CD4-positive, alpha-beta T cell treated with Interleukin-4 for 4 hours (primary cell): Measurements from ENCODE around the gene SPATA31D1.
"Not testable (repeated sequence)": the region's sequence is repeated elsewhere in the genome, so short reads cannot be mapped to it uniquely, and the experiment has no call there.

Experiments used
- DNase-seq: peaks from one replicate; pipeline ENCODE4 v3.0.0-alpha.2; 2020

SPATA31D1 gene

GRCh38 chr9:81988472-81988871, at the start of gene SPATA31D1:
Gene SPATA31D1, plus strand, starts transcription at chr9:81988772. Its CDS starts 47 bp downstream, at chr9:81988819.
- not testable (repeated sequence) for DNase-seq

GRCh38 chr9:81943393-81943792, 45.2 kb upstream of the SPATA31D1 start, which contains the start of gene SPATA31D3:
Gene SPATA31D3, plus strand, starts transcription at chr9:81943500. Its CDS starts 86 bp downstream, at chr9:81943586.
- DNase-seq = not testable (repeated sequence)

DNA sequence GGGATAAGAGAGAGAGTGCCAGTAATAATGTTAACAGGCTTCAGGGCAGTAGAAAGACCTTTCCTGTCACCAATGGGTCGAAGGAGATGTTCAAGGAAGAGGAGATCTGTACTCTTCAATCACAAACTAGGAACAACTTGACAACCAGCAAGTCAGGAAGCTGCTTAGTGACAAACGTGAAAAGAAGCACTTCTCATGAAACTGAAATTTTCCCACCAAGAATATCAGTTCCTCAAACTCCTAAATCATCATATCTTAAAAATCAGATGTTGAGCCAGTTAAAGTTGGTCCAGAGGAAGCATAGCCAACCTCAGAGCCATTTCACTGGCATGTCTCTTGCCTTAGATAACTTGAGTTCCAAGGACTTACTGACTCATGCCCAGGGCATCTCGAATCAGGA, 39.9 kb upstream of the SPATA31D1 start:
- not testable (repeated sequence) for DNase-seq

- DNase-seq = no peak
Measured at GRCh38 chr9:81953096-81953495, 35.5 kb upstream of the SPATA31D1 start.

- no peak for DNase-seq
Measured at GRCh38 chr9:81955625-81956024, 32.9 kb upstream of the SPATA31D1 start.

DNA sequence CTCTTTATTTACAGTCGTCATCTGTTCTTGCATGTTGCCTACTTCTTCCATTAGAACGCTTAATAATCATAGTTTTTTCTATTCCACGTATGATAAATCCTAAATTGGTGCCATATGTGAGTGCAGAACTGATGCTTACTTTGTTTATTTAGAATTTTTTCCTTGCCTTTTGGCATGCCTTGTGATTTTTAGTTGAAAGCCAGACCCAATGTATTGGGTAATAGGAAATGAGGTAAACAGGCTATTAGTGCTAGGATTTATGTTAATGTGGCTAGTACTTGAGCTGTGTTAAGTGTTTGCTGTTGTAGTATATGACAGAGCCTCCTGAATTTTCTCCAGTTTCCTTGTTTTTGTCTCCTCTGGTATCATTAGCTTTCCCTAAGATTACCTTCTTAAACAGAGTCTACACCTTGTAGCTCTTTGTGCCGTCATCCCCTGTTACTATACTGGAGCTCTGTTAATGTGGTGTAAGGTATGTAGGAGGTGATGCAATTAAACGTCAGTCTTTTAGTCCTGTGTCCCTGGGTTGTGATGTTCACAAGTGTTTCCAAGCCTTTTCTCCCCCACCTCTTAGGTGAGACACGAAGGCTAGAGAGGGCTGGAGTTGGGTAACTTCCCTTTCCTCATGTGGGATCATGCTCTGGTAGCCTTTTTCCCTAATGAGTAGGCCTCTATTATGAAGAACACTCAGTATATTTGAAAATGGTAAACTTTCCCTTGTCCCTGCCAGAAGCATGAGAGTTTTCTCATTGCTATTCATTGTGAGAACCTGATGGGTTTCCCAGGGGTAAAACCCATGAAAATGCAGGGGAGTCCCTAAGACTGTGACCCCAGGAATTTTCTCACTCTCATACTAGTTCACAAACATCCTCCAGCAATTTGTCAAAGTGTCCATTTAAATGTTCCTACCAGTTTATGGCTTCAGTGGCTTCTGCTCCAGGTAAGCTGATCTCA, 24.1 kb upstream of the SPATA31D1 start:
- DNase-seq = no peak

DNA sequence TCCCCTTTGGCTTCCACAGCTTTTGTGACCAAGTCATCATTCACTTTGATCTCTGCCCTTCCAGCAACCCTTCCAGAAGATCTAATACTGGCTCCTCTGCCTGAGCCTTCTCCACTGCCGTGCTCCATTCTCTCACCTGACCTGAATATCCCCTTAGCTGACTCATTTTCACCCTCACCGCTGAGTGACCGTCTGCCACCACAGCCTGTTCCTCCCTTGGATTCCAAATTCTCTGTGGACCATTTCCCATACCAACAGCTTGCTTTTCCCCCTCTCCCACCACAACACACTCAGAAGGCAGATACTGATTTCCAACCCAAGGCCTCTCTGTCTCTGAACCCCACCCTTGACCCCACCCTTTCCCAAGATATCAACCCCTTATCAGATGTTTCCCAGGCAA, 20.5 kb upstream of the SPATA31D1 start:
- no peak for DNase-seq

- no peak for DNase-seq
Measured at GRCh38 chr9:81969971-81970370, 18.6 kb upstream of the SPATA31D1 start.

- no peak for DNase-seq
Measured at GRCh38 chr9:81971727-81972126, 16.8 kb upstream of the SPATA31D1 start.

DNA sequence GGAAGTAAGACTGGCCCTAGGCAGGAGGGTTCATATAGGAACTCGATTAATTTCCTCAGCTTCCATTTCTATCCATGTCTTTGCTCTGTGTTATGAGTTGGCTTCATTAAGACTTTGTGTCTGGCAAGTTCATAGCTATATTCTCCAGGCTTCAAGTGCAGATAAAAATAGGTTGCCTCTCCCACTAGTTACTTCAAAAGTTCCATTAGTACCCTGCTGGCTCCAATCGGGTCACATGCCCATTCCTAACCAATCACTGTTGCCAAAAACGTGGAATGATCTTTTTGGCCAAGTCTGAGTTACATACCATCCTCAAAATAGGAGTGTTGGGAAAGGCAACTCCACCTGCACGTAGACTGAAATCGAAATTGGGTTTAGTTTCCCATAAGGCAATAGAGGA, 13.8 kb upstream of the SPATA31D1 start:
- DNase-seq = no peak

DNA sequence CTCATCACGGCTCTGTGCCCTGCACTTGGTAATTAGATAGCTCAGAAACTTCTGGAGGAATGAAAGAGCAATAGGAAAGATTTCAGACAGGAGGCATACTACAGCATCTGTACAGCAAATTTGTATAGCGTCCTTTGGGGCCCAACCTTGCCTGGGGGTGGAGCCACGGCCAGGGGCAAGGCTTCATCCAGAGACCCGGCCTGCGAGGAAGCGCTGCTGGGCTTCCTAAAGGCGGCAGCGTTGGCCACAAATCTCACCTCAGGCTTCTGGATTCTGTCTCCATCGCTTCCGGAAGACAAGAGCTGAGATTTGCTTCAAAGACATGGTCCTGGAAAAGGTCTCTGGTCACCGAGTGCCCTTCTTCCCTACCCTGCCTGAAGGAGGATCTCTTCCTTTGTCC, 12.2 kb upstream of the SPATA31D1 start:
- no peak for DNase-seq

GRCh38 chr9:81979196-81979595, 9.4 kb upstream of the SPATA31D1 start:
- no peak for DNase-seq

GRCh38 chr9:81980568-81980967, 8.0 kb upstream of the SPATA31D1 start:
- DNase-seq = no peak

DNA sequence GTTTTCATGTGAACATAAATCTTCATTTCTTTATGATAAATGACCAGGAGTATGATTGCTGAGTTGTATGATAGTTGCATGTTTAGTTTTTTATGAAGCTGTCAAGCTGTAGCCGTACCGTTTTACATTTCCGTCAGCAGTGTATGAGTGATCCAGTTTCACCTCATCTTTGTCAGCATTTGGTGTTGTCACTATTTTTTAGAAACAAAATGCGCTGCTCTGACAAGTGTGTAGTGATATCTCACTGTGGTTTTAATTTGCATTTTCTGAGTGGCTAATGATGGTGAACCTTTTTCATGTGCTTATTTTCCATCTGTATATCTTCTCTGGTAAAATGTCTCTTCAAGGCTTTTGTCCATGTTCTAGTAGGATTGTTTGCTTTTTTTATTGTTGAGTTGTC, 6.7 kb upstream of the SPATA31D1 start:
- DNase-seq = no peak

- no peak for DNase-seq
Measured at GRCh38 chr9:81984928-81985327, 3.6 kb upstream of the SPATA31D1 start.

DNA sequence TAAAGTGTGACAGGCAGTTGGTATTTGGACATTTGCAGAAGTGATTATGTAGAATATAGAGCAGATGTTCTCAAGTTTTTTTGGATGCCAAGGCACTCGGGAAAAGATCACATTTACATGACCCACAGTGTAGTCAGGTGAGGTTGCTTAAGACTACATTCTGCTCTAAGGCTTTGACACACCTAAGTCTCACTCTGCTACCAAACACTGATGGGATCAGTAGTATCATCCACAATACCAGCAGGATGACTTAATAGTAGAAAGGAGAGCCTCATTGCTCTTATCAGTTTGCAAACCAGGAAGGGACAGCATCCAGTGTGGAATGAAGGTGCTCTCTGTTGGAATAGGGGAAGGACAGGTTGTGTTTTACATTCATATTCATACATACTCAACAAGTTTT, 2.5 kb upstream of the SPATA31D1 start:
- no peak for DNase-seq

GRCh38 chr9:81989700-81990099, 1.1 kb downstream of the SPATA31D1 start:
- DNase-seq = no peak

GRCh38 chr9:81993656-81994055, 5.1 kb downstream of the SPATA31D1 start:
- no peak for DNase-seq

- DNase-seq = no peak
Measured at GRCh38 chr9:81999806-82000205, 11.2 kb downstream of the SPATA31D1 start.

GRCh38 chr9:82010711-82011110, 22.1 kb downstream of the SPATA31D1 start:
- no peak for DNase-seq

- no peak for DNase-seq
Measured at GRCh38 chr9:82011133-82011532, 22.6 kb downstream of the SPATA31D1 start.

- DNase-seq = no peak
Measured at GRCh38 chr9:82012276-82012675, 23.7 kb downstream of the SPATA31D1 start.

DNA sequence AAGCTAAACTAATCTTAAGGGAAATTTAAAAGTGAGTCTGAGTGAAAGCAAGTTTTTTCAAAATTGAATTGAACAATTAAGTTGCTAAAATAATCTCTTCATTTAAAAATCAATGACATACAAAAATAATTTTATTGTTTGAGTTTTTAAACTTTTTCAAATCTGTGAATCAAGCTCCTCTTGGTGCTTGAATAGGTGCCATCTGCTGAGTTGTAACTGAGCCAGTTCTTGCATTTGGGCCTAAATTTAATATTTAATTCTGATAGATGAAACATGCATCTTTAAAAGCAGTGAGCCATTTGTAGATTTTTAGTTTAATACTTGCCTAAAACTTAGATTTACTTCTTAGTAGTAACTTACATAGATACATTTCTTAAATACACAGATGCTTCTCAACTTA, 31.8 kb downstream of the SPATA31D1 start:
- no peak for DNase-seq

DNA sequence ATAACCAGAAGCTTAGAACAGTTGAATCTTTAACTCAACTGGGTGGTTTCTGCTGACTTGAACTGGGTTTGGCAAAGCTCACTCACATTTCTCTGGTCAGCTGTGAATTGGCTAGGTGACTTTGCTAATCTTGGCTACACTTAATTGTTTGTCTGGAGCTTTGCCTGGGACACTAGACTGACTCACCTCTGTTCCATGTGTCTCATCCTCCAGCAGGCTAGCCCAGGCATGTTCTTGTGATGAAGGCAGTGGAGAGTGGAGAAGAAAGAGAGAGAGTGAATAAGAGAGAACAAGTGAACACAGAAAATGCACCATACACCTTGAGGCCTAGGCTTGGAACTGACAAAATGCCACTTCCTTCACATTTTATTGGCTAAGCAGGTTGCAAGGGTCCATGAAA, 32.6 kb downstream of the SPATA31D1 start:
- DNase-seq = no peak

- no peak for DNase-seq
Measured at GRCh38 chr9:82022121-82022520, 33.5 kb downstream of the SPATA31D1 start.
